Fibroblast of mammary gland (primary cell): ENCODE data around the gene KCNK10.
"Not testable (repeated sequence)": the region's sequence is repeated elsewhere in the genome, so short reads cannot be mapped to it uniquely, and the experiment has no call there.

ENCODE experiments used
- DNase-seq: peaks from one replicate; pipeline ENCODE4 v3.0.0-alpha.2; 2010; ENCODE audit warnings: low read depth
- H3K4me3 ChIP-seq: 2 replicates; pipeline ENCODE4 v1.5.1; 2011; ENCODE audit warnings: low read depth, mild to moderate bottlenecking, low read length, moderate library complexity; ENCODE audit not compliant: control insufficient read depth
- CTCF ChIP-seq: conservative IDR thresholded peaks from 2 replicates; pipeline ENCODE4 v1.5.1; 2011; ENCODE audit warnings: low read depth, low read length, inconsistent platforms; ENCODE audit not compliant: control insufficient read depth, insufficient read depth

Gene KCNK10

DNA sequence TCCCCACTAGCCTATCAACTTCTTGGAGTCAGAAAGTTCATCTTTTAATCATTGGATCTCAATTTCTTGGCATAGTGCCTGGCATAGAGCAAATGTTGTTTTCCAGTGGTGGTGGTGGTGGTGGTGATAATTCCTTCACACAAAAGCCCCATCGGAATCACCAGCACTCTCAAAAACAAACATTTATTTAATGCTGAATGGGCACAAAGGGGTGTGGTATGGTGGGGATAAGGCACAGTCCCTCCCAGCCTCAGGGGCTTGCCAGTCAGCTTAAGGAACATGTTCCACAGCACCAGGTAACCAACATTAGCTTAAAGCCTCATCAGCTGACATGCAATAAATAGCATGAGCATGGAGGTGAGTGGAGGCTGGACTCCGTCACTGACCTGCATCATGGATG, 56.6 kb downstream of the KCNK10 start:
- H3K4me3 ChIP-seq: no peak overlapping the region
- TF ChIP-seq CTCF: no peak
- no peak for DNase-seq

DNA sequence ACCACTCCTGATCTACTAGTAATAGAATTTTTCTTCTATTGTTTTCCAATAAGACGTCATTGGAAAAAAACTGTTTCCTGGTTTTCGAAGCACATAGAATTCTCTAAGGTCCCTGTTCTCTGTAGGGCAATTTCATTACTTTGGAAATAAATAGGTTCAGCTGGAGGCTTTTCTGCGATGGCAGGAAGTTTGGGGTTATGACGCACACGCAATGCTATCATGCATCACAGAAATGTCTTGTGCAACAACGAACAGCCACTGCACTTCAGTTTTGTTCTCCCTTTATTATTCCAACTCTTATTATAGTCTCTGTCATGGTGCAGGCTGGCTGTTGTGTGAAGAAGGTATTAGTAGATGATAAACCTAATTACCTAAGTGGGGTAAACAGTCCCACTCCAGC, 59.0 kb downstream of the KCNK10 start:
- H3K4me3 ChIP-seq: no peak overlapping the region
- DNase-seq: no peak
- no peak for TF ChIP-seq CTCF

- H3K4me3 ChIP-seq, DNase-seq: not testable (repeated sequence)
Measured at GRCh38 chr14:88261302-88261701, 61.8 kb downstream of the KCNK10 start.

- no peak overlapping the region for H3K4me3 ChIP-seq
- DNase-seq: no peak
- no peak for TF ChIP-seq CTCF
Measured at GRCh38 chr14:88258021-88258420, 65.0 kb downstream of the KCNK10 start.

- no peak for DNase-seq
- TF ChIP-seq CTCF: no peak
- H3K4me3 ChIP-seq: no peak overlapping the region
Measured at GRCh38 chr14:88256997-88257950, 65.8 kb downstream of the KCNK10 start.

DNA sequence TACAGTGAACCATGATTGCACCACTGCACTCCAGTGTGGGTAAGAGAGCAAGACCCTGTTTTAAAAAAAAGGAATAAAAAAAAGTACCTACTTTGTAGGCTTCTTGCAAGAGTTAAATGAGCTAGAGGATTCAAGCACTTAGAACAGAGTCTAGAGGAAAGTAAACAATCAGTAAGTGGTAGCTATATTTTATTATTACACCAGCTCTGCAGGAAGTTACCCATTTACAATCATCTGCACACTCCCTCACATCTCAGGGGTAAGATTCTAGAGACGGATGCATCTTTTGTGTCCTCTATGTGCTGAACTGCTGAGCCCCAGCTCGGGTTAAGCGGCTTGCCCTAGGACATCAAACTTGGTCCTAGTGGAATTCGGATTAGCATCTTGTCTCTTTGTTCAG, 67.3 kb downstream of the KCNK10 start:
- no peak for TF ChIP-seq CTCF
- DNase-seq: no peak
- no peak overlapping the region for H3K4me3 ChIP-seq

GRCh38 chr14:88255196-88255595, 67.9 kb downstream of the KCNK10 start:
- no peak for DNase-seq
- no peak overlapping the region for H3K4me3 ChIP-seq
- TF ChIP-seq CTCF: no peak
